Transverse colon (tissue), 4 donors: ENCODE results near the gene OPN3. TPM values are rescaled to one million over a fixed set of nuclear protein-coding genes. Genes with fewer than 3 reads are reported as not detected.

Experiments
- DNase-seq: peaks from one replicate; pipeline ENCODE4 v3.0.0-alpha.2; 2019
- H3K27ac ChIP-seq, 4 donors: fragments of 200-600 bp; sonication (generic); 2 replicates each; pipeline ENCODE4 v1.5.1; 2016 to 2018; ENCODE audit warnings: inconsistent platforms in 4 of 4
- H3K27me3 ChIP-seq: fragments of 200-600 bp; sonication (generic); 2 replicates; pipeline ENCODE4 v1.5.1; 2017; ENCODE audit warnings: inconsistent platforms
- H3K36me3 ChIP-seq, 4 donors: fragments of 200-600 bp; sonication (generic); 2 replicates each; pipeline ENCODE4 v1.5.1; 2017 to 2019; ENCODE audit warnings: inconsistent platforms in 4 of 4
- H3K4me1 ChIP-seq, 4 donors: fragments of 200-600 bp; sonication (generic); 2 replicates each; pipeline ENCODE4 v1.5.1; 2017 to 2020; ENCODE audit warnings: inconsistent platforms in 4 of 4
- H3K4me3 ChIP-seq, 4 donors: fragments of 200-600 bp; sonication (generic); 1 replicate in 1 of 4; 2 replicates in 3 of 4; pipeline versions ENCODE4 v1.5.1 to v1.6.1; 2017 to 2019; ENCODE audit warnings: inconsistent platforms in 4 of 4
- H3K9me3 ChIP-seq, 2 donors: fragments of 200-600 bp; sonication (generic); 2 replicates each; pipeline ENCODE4 v1.5.1; 2017 to 2019; ENCODE audit warnings: inconsistent platforms in 2 of 2
- CTCF ChIP-seq, 5 experiments: fragments of 200-600 bp in 3 of 5; fragments of 450-650 bp in 2 of 5; sonication (generic) in 3 of 5; IDR thresholded peaks; 1 replicate in 2 of 5; 2 replicates in 3 of 5; pipeline ENCODE4 v1.5.1; 2016 to 2017; ENCODE audit warnings: antibody characterized with exemption in 5 of 5, inconsistent platforms in 3 of 5, mild to moderate bottlenecking in 2 of 5, moderate library complexity in 1 of 5
- EP300 ChIP-seq: sonication (generic); formaldehyde crosslinking; IDR thresholded peaks from one replicate; pipeline ENCODE4 v1.6.1; 2017; ENCODE audit warnings: antibody characterized with exemption, low read depth
- POLR2A ChIP-seq: fragments of 450-650 bp; IDR thresholded peaks from one replicate; pipeline ENCODE4 v1.6.1; 2016; ENCODE audit warnings: antibody characterized with exemption, mild to moderate bottlenecking, moderate library complexity
- POLR2AphosphoS5 ChIP-seq, 3 donors: sonication (generic); formaldehyde crosslinking; IDR thresholded peaks; one replicate each; pipeline ENCODE4 v1.6.1; 2016; ENCODE audit warnings: antibody characterized with exemption in 3 of 3
- WGBS, 2 donors: methylation state at CpG; one replicate each; pipeline ENCODE4 v1.1.5; 2018; ENCODE audit warnings: low coverage in 1 of 2; 5-methylcytosine and 5-hydroxymethylcytosine counted together
- in situ Hi-C, 4 donors: fragments of 200-750 bp; cut with MboI; loops; one replicate each; pipeline versions ENCODE4 v1.15.0 to v1.15.1; 2017; ENCODE audit warnings: low sequenced_read_pairs in 3 of 4, low pct_ligation_motif_present in 1 of 4, low pct_unique_long_range_greater_than_20kb in 1 of 4
- intact Hi-C: fragments of 100-400 bp; cut with DNase I; formaldehyde crosslinking; loops from one replicate; pipeline ENCODE4 v1.15.1; 2023; ENCODE audit warnings: low total_unique reads
- total RNA-seq, 4 donors: library from RNA; depleted of rRNA; stranded (reverse); fragments of >200 nt; gene quantifications; one replicate each; pipeline ENCODE4 v1.1.0, GENCODE V29; 2016

OPN3 gene
- total RNA-seq, 4 donors from 2014 or later, result 23.5 to 107 (median 49.3) TPM

- H3K36me3 ChIP-seq, result no peaks in the 10 kb centered on the region
- in situ Hi-C loops, result no loop called here
- no peaks in the 10 kb centered on the region for H3K4me1 ChIP-seq
- no peak for TF ChIP-seq POLR2AphosphoS5 (IDR thresholded peaks at IDR 0.05)
- H3K27ac ChIP-seq, result no peak overlapping the region
- no peaks in the 10 kb centered on the region for H3K9me3 ChIP-seq
- no peak for DNase-seq
- no peak overlapping the region for H3K4me3 ChIP-seq
- intact Hi-C loops, result no loop called here
- 78 to 80% methylated on average over 1 of the region's 1 CpG for WGBS, 2 donors
- H3K27me3 ChIP-seq, result no peaks in the 10 kb centered on the region
Observed at GRCh38 chr1:241550318-241550717, 89.9 kb downstream of the OPN3 start.

GRCh38 chr1:241548008-241548407, 92.2 kb downstream of the OPN3 start:
- Histone ChIP-seq H3K4me1 (no peaks in the 10 kb centered on the region), H3K36me3 (no peaks in the 10 kb centered on the region), H3K9me3 (no peaks in the 10 kb centered on the region), H3K27ac (no peak overlapping the region), H3K27me3 (no peaks in the 10 kb centered on the region), H3K4me3 (no peak overlapping the region)
- WGBS, 2 donors, result 47 to 83% methylated on average over 1 to 2 of the region's 2 CpGs
- no peak for TF ChIP-seq CTCF (IDR thresholded peaks at IDR 0.05)
- no peak for TF ChIP-seq POLR2A
- no peak for TF ChIP-seq EP300
- TF ChIP-seq POLR2AphosphoS5 (IDR thresholded peaks at IDR 0.05), result no peak
- in situ Hi-C loops (loop anchor here in 1 of 4 donors (25.0 kb wide), 2 partner anchors 89 to 289 kb away; partner anchors contain the start of genes CHML, EXO1 and OPN3), intact Hi-C loops (no loop called here)
- DNase-seq, result no peak

Other genes with a start within 250 kb of the OPN3 start
- 10 to 100 TPM; 21.7 to 83.8 (median 42.0) TPM for gene FH, start 120.6 kb downstream of the OPN3 start, total RNA-seq
- gene KMO, start 108.0 kb downstream of the OPN3 start, total RNA-seq, result 1 to 10 TPM in 1 of 4 donors, under 1 TPM in 1, not detected in 2; under 0.01 to 2.5 TPM
- gene CHML, start within 50 bp of the OPN3 start, total RNA-seq, result 10 to 100 TPM in 3 of 4 donors, 1 to 10 TPM in 1; 1.6 to 14.6 (median 12.9) TPM
- gene WDR64, start 11.9 kb upstream of the OPN3 start, total RNA-seq, result not detected
- 10 to 100 TPM in 1 of 4 donors, 1 to 10 TPM in 1, under 1 TPM in 1, not detected in 1; 0.96 to 32.0 (median 1.1) TPM for gene EXO1, start 207.8 kb upstream of the OPN3 start, total RNA-seq